GM19328 (cell line): ENCODE data around the gene RSPRY1.

Experiments
- ATAC-seq: cut with Tn5 transposase; IDR thresholded peaks from one replicate; pipeline ENCODE4 v1.9.1; 2021; ENCODE audit warnings: mild to moderate bottlenecking, moderate library complexity; ENCODE audit not compliant: unreplicated experiment

The RSPRY1 gene

GRCh38 chr16:57152096-57153093 is 33.7 kb upstream of the RSPRY1 start:
- no peak for ATAC-seq

GRCh38 chr16:57153841-57154240 is 32.3 kb upstream of the RSPRY1 start:
- ATAC-seq = no peak

- ATAC-seq = no peak
Observed at GRCh38 chr16:57155702-57156350, 30.3 kb upstream of the RSPRY1 start.

GRCh38 chr16:57156351-57156703 is 29.8 kb upstream of the RSPRY1 start:
- no peak for ATAC-seq

GRCh38 chr16:57157533-57157932 is 28.6 kb upstream of the RSPRY1 start:
- no peak for ATAC-seq

GRCh38 chr16:57159447-57159846 is 26.7 kb upstream of the RSPRY1 start:
- no peak for ATAC-seq

GRCh38 chr16:57163842-57164241 is 22.3 kb upstream of the RSPRY1 start:
- no peak for ATAC-seq

GRCh38 chr16:57165483-57165882 is 20.6 kb upstream of the RSPRY1 start:
- no peak for ATAC-seq

- no peak for ATAC-seq
Observed at GRCh38 chr16:57165938-57166337, 20.2 kb upstream of the RSPRY1 start.

- ATAC-seq = no peak
Observed at GRCh38 chr16:57166451-57166850, 19.7 kb upstream of the RSPRY1 start.

GRCh38 chr16:57166951-57167350 is 19.2 kb upstream of the RSPRY1 start:
- ATAC-seq = no peak

GRCh38 chr16:57167538-57167937 is 18.6 kb upstream of the RSPRY1 start:
- no peak for ATAC-seq

- ATAC-seq = no peak
Observed at GRCh38 chr16:57167953-57168352, 18.2 kb upstream of the RSPRY1 start.

- ATAC-seq = no peak
Observed at GRCh38 chr16:57169327-57169726, 16.8 kb upstream of the RSPRY1 start.

GRCh38 chr16:57172721-57173290 is 13.3 kb upstream of the RSPRY1 start:
- no peak for ATAC-seq

GRCh38 chr16:57175896-57176295 is 10.2 kb upstream of the RSPRY1 start:
- ATAC-seq = no peak

- no peak for ATAC-seq
Observed at GRCh38 chr16:57178196-57178595, 7.9 kb upstream of the RSPRY1 start.

- no peak for ATAC-seq
Observed at GRCh38 chr16:57178793-57179212, 7.3 kb upstream of the RSPRY1 start.

- no peak for ATAC-seq
Observed at GRCh38 chr16:57179215-57179828, 6.8 kb upstream of the RSPRY1 start.

GRCh38 chr16:57184113-57184512 is 2.0 kb upstream of the RSPRY1 start:
- no peak for ATAC-seq

GRCh38 chr16:57184887-57185445 is 1.2 kb upstream of the RSPRY1 start:
- ATAC-seq = no peak
